ENCODE results near the gene RAP2C. TPM values are rescaled to one million over a fixed set of nuclear protein-coding genes. Genes with fewer than 3 reads are reported as not detected.
A peak's percentile ranks its signal among the peaks of the same experiment; 100 is the strongest.
"Not testable (repeated sequence)": the region's sequence is repeated elsewhere in the genome, so short reads cannot be mapped to it uniquely, and the experiment has no call there.

RAP2C gene
- total RNA-seq, 1 experiment from 2014 or later = 13.8 TPM

GRCh38 chrX:132169554-132169953, 49.7 kb downstream of the RAP2C start:
- POLR2A ChIA-PET (ENCODE audit: unreplicated experiment) = no interaction called here
- CTCF ChIA-PET = no interaction called here
- intact Hi-C loops (cut with micrococcal nuclease) = no loop called here

GRCh38 chrX:132165651-132166050, 53.6 kb downstream of the RAP2C start:
- H4K20me1 ChIP-seq (ENCODE audit: low read length) = no peaks in the 10 kb centered on the region
- POLR2A ChIA-PET (ENCODE audit: unreplicated experiment) = no interaction called here
- H3K9ac ChIP-seq (ENCODE audit: low read length) = no peak overlapping the region
- H3K4me2 ChIP-seq (ENCODE audit: low read length) = no peak overlapping the region
- no peaks in the 10 kb centered on the region for H3K79me2 ChIP-seq (ENCODE audit: low read length)
- CTCF ChIA-PET = no interaction called here
- no peaks in the 10 kb centered on the region for H3K27me3 ChIP-seq (ENCODE audit: low read length)
- no TSS peak for BruUV-seq (replicated peaks)
- ATAC-seq (no peak), DNase-seq (peak; percentile 48)
- no peaks in the 10 kb centered on the region for H3F3A ChIP-seq (ENCODE audit: low read length, unreplicated experiment)
- H3K36me3 ChIP-seq (ENCODE audit: low read depth, low read length) = no peaks in the 10 kb centered on the region
- no peaks in the 10 kb centered on the region for H3K4me1 ChIP-seq (ENCODE audit: insufficient read depth, low read length)
- intact Hi-C loops (cut with micrococcal nuclease) = no loop called here
- H2AFZ ChIP-seq (ENCODE audit: low read length) = no peak overlapping the region
- H3K27ac ChIP-seq (ENCODE audit: low read length) = no peak overlapping the region
- H3K9me2 ChIP-seq (replicated peaks; ENCODE audit: low read length) = no peaks in the 10 kb centered on the region
- H3K4me3 ChIP-seq (ENCODE audit: low read length) = no peak overlapping the region
- TF ChIP-seq EZH2 (IDR thresholded peaks at IDR 0.05; ENCODE audit: low read length, unreplicated experiment) (no peak), EZH2phosphoT487 (IDR thresholded peaks at IDR 0.05; ENCODE audit: borderline replicate concordance, low read length) (no peak), CTCF (conservative IDR thresholded peaks at IDR 0.05; ENCODE audit: low read depth, low read length) (no peak)
- H3K9me3 ChIP-seq (ENCODE audit: low read length) = no peaks in the 10 kb centered on the region

More at GRCh38 chrX:132169554-132169953, 49.7 kb downstream of the RAP2C start:
- no peaks in the 10 kb centered on the region for H3K4me1 ChIP-seq (ENCODE audit: insufficient read depth, low read length)
- ATAC-seq (no peak), DNase-seq (no peak)
- H2AFZ ChIP-seq (ENCODE audit: low read length) = no peak overlapping the region
- no peaks in the 10 kb centered on the region for H4K20me1 ChIP-seq (ENCODE audit: low read length)
- no peak overlapping the region for H3K4me2 ChIP-seq (ENCODE audit: low read length)
- H3K36me3 ChIP-seq (ENCODE audit: low read depth, low read length) = no peaks in the 10 kb centered on the region
- H3K9me2 ChIP-seq (replicated peaks; ENCODE audit: low read length) = no peaks in the 10 kb centered on the region
- no TSS peak for BruUV-seq (replicated peaks)
- H3K27me3 ChIP-seq (ENCODE audit: low read length) = no peaks in the 10 kb centered on the region
- H3K9ac ChIP-seq (ENCODE audit: low read length) = no peak overlapping the region
- no peak overlapping the region for H3K27ac ChIP-seq (ENCODE audit: low read length)
- no peaks in the 10 kb centered on the region for H3K9me3 ChIP-seq (ENCODE audit: low read length)
- H3K4me3 ChIP-seq (ENCODE audit: low read length) = no peak overlapping the region
- H3F3A ChIP-seq (ENCODE audit: low read length, unreplicated experiment) = no peaks in the 10 kb centered on the region
- no peaks in the 10 kb centered on the region for H3K79me2 ChIP-seq (ENCODE audit: low read length)
- no peak for TF ChIP-seq EZH2phosphoT487 (IDR thresholded peaks at IDR 0.05; ENCODE audit: borderline replicate concordance, low read length)
- no peak for TF ChIP-seq EZH2 (IDR thresholded peaks at IDR 0.05; ENCODE audit: low read length, unreplicated experiment)
- TF ChIP-seq CTCF (conservative IDR thresholded peaks at IDR 0.05; ENCODE audit: low read depth, low read length) = no peak

GRCh38 chrX:132165005-132165404, 54.2 kb downstream of the RAP2C start:
- CTCF ChIA-PET = no interaction called here

GRCh38 chrX:132163094-132163493, 56.2 kb downstream of the RAP2C start:
- not testable (repeated sequence) for BruUV-seq (replicated peaks)

More at GRCh38 chrX:132165005-132165404, 54.2 kb downstream of the RAP2C start:
- Histone ChIP-seq H3K9me2 (replicated peaks; ENCODE audit: low read length) (no peaks in the 10 kb centered on the region), H3F3A (ENCODE audit: low read length, unreplicated experiment) (no peaks in the 10 kb centered on the region), H3K27ac (ENCODE audit: low read length) (no peak overlapping the region), H3K27me3 (ENCODE audit: low read length) (no peaks in the 10 kb centered on the region), H3K9me3 (ENCODE audit: low read length) (no peaks in the 10 kb centered on the region), H2AFZ (ENCODE audit: low read length) (no peak overlapping the region), H3K4me1 (ENCODE audit: insufficient read depth, low read length) (no peaks in the 10 kb centered on the region), H3K9ac (ENCODE audit: low read length) (no peak overlapping the region), H3K4me3 (ENCODE audit: low read length) (no peak overlapping the region), H3K4me2 (ENCODE audit: low read length) (no peak overlapping the region), H4K20me1 (ENCODE audit: low read length) (no peaks in the 10 kb centered on the region), H3K79me2 (ENCODE audit: low read length) (no peaks in the 10 kb centered on the region), H3K36me3 (ENCODE audit: low read depth, low read length) (no peaks in the 10 kb centered on the region)
- POLR2A ChIA-PET (ENCODE audit: unreplicated experiment) = no interaction called here
- no TSS peak for BruUV-seq (replicated peaks)
- TF ChIP-seq EZH2phosphoT487 (IDR thresholded peaks at IDR 0.05; ENCODE audit: borderline replicate concordance, low read length) = no peak
- no peak for TF ChIP-seq EZH2 (IDR thresholded peaks at IDR 0.05; ENCODE audit: low read length, unreplicated experiment)
- no peak for TF ChIP-seq CTCF (conservative IDR thresholded peaks at IDR 0.05; ENCODE audit: low read depth, low read length)
- DNase-seq = no peak
- intact Hi-C loops (cut with micrococcal nuclease) = no loop called here
- no peak for ATAC-seq

More at GRCh38 chrX:132163094-132163493, 56.2 kb downstream of the RAP2C start:
- H3K4me3 ChIP-seq (ENCODE audit: low read length); DNase-seq; H3K36me3 ChIP-seq (ENCODE audit: low read depth, low read length); H3K9me3 ChIP-seq (ENCODE audit: low read length); ATAC-seq; H3K9ac ChIP-seq (ENCODE audit: low read length); H3K79me2 ChIP-seq (ENCODE audit: low read length); H3K27ac ChIP-seq (ENCODE audit: low read length); H3K4me2 ChIP-seq (ENCODE audit: low read length); H4K20me1 ChIP-seq (ENCODE audit: low read length); POLR2A ChIA-PET (ENCODE audit: unreplicated experiment); H2AFZ ChIP-seq (ENCODE audit: low read length); H3F3A ChIP-seq (ENCODE audit: low read length, unreplicated experiment); H3K4me1 ChIP-seq (ENCODE audit: insufficient read depth, low read length); H3K27me3 ChIP-seq (ENCODE audit: low read length); CTCF ChIA-PET; intact Hi-C loops (cut with micrococcal nuclease); H3K9me2 ChIP-seq (replicated peaks; ENCODE audit: low read length): not testable (repeated sequence)

Measured in PC-3 (cell line).